Inferior parietal cortex (tissue), 1 donor: ENCODE measurements around the gene DCAF16.

Experiments
- DNase-seq: peaks from one replicate; pipeline ENCODE4 v3.0.0-alpha.2; 2016; ENCODE audit errors: extremely low spot score

DCAF16 gene

GRCh38 chr4:17781300-17782287 lies 29.0 kb downstream of the DCAF16 start, which contains the start of gene FAM184B:
TSS of gene FAM184B (minus strand) at chr4:17781621. CDS start at chr4:17781299, 322 bp downstream.
- no peak for DNase-seq

GRCh38 chr4:17780501-17781299 lies 29.9 kb downstream of the DCAF16 start:
- DNase-seq: no peak

DNA sequence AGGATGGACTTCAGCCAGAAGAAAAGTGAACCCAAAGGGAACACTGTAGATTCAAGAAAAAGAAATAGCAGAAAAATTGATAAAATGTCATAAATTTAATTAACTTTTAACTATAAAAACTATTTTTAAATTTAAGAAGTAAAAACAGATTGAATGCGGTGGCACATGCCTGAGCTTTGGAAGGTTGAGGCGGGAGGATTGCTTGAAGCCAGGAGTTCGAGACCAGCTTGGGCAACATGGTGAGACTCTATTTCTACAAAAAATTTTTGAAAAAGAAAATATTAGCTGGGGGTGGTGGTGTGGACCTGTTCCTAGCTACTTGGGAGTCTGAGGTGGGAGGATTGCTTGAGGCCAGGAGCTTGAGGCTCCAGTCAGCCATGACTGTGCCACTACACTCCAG lies 32.1 kb downstream of the DCAF16 start:
- DNase-seq: no peak

DNA sequence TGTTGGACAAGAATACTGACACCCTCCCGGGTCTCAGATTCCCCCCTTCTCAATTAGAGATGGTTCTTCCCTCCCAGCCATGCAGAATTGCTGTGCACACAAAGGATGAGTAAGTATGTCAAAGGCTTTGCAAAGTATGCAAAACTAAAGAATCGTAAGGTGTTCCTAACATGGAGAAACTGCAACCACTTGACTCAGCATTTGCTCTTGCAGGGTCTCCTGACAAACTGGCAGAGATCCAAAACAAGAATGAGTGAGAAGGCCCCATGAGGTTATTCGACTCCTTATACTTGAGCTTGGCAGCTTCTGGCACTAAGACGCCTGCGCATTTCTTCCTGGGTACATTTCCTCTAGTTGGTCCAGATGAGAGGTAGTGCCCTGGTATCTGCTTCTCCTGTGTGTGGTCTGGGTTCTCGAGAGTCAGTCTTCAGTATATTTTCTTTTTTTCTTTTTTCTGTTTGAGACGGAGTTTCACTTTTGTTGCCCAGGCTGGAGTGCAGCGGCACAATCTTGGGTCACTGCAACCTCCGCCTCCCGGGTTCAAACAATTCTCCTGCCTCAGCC lies 37.3 kb downstream of the DCAF16 start:
- DNase-seq: no peak

DNA sequence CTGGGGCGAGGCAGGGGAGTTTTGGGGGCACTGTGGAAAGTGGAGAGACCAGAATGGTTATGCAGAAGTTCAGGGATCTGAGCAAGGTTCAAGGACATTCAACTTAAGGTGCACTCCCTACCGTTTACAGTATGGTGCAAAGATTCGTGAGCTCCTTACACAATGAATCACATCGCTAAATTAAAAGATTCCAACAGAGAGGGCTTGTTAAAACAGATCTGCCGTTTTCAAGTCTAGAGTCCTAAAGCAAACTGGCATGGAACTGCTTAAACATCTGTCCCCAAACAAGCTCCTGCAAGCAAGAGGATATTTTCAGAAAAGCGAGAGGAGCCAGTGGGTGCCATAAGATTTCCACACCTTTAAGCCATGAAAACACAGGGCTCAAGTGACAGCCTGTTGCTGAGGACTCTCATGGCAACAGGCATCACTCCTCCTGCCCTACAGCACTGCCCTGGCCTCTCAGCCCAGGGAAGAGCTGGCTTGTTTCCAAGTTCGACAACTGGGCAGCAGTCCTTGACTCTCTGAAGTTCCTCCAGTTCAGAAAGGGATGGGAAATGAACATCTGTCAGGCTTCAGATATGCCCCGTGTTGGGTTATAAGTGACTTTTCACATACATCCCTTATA lies 39.2 kb downstream of the DCAF16 start:
- DNase-seq: no peak

DNA sequence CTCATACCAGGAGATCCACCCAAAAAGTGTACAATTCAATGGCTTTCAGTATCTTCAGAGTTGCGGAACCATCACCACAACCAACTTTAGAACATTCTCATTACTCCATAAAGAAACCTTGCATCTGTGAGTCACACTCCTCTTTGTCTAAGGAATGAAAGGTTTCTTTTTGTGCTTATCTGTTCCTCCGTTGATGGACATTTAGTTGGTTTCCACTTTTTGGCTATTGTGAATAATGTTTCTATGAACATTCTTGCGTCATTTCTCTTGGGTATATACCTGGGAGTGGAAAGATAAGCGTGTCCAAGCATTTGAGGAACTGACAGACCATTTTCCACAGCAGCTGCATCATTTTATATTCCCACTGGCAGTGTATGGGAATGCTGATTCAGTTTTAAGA lies 39.7 kb downstream of the DCAF16 start:
- no peak for DNase-seq

- no peak for DNase-seq
Measured at GRCh38 chr4:17769406-17770174, 41.0 kb downstream of the DCAF16 start.

DNA sequence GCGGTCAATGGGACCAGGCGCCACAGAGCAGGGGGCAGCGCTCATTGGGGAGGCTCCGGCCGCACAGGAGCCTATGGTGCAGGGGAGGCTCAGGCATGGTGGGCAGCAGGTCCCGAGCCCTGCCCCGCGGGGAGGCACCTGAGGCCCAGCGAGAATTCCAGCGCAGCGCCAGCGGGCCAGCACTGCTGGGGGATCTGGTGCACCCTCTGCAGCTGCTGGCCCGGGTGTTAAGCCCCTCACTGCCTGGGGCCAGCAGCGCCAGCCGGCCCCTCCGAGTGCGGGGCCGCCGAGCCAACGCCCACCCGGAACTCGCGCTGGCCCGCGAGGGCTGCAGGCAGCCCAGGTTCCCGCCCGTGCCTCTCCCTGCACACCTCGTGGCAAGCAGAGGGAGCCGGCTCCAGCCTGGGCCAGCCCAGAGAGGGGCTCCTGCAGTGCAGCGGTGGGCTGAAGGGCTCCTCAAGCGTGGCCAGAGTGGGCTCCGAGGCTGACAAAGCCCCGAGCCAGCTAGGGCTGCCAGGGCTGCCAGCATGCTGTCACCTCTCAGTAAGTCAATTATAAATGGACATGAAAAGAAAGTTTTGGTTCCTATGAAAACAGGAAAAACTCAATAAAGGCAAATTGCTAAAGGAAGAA lies 43.6 kb downstream of the DCAF16 start:
- DNase-seq: no peak

DNA sequence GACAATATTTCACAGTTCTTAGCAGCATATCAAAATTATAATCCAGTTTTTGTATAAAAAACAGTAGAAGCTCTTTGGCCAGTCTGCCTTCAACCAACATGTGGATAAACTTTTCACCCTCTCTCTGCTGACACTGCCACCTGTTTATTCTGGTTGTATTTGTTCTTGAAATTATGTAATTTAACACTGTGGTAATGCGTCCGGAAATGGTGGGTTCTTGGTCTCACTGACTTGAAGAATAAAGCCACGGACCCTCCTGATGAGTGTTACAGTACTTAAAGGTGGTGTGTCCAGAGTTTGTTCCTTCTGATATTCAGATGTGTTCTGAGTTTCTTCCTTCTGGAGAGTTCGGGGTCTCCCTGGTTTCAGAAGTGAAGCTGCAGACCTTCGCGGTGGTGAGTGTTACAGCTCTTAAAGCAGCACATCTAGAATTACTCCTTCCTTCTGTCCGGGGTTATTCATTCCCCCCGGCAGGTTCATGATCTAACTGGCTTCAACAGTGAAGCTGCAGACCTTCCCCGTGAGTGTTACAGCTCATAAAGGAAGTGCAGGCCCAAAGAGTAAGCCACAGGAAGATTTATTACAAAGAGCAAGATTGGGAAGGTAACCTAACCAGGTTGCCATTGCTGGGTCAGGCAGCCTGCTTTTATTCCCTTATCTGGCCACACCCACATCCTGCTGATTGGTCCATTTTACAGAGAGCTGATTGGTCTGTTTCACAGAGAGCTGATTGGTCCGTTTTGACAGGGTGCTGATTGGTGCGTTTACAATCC lies 44.9 kb downstream of the DCAF16 start:
- no peak for DNase-seq

DNA sequence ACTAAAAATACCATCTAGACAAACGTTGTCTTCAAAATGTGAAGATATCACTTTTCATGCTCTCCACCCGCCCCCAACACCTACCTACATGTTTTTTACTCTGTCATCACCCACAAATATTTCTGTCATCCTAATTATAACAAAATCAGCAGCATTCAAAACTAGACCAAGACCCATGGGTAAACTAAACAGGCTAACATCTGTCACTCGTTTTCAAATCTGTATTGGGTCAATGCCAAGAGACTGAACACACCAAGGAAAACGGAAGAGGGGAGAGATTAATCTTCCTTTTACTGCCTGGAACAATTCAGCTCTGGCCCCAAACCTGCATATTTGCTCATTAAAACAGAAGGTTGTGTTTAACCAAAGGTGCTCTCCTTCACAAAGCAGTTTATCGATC lies 46.6 kb downstream of the DCAF16 start:
- DNase-seq: no peak

GRCh38 chr4:17763416-17763815 lies 47.1 kb downstream of the DCAF16 start:
- no peak for DNase-seq

GRCh38 chr4:17762726-17763125 lies 47.8 kb downstream of the DCAF16 start:
- DNase-seq: no peak

GRCh38 chr4:17761062-17761461 lies 49.5 kb downstream of the DCAF16 start:
- no peak for DNase-seq

GRCh38 chr4:17760626-17761025 lies 49.9 kb downstream of the DCAF16 start:
- DNase-seq: no peak

GRCh38 chr4:17758485-17758884 lies 52.1 kb downstream of the DCAF16 start:
- no peak for DNase-seq

DNA sequence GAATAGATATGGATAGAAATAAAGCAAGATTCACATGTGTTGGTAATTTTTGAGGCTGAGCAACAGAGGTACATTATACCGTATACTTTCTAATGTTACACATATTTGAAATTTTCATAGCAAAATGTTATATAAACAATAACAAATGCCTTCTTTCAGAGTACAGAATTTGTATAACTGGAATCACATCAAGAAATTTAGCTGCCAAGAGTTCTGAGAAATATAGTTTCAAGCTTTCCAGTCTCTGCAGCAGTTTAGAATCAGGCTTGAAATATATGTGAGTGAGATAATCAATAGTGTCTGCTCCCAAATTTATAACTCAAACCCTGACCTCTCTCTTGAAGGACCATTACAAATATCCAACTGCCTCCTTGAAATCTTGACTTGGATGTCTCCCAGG lies 52.9 kb downstream of the DCAF16 start:
- DNase-seq: no peak

DNA sequence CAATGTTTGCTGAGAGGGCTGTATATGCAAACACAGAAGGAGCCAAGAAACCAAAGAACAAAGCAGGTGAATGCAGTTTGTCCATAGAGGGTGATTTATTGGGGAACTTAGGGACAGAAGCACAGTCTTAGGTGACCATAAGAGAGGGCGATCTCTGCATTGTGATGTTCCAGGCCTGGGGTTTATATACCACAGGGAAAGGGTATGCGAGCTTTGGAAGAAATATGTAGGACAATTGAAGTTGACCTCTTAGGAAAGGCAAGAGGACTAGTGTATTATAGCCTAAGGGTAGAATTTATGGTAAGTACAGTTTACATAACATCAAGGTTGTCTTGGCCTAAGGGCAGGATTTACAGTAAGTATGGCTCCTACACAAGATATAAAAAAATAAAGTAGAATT lies 56.9 kb downstream of the DCAF16 start:
- no peak for DNase-seq
